H9 (cell line): ENCODE results near the gene GARNL3. TPM values are rescaled to one million over a fixed set of nuclear protein-coding genes. Genes with fewer than 3 reads are reported as not detected.

Source experiments
- DNase-seq: peaks from one replicate; pipeline ENCODE4 v3.0.0-alpha.2; 2017
- H2AFZ ChIP-seq: one replicate; pipeline ENCODE4 v1.6.1; 2013; ENCODE audit warnings: mild to moderate bottlenecking, low read length, control low read depth, moderate library complexity
- H2AK5ac ChIP-seq: 2 replicates; pipeline ENCODE4 v1.6.1; 2013; ENCODE audit warnings: low read length, control low read depth, mixed read lengths; ENCODE audit not compliant: insufficient read length
- H2BK120ac ChIP-seq: one replicate; pipeline ENCODE4 v1.6.1; 2013; ENCODE audit warnings: low read depth, mild to moderate bottlenecking, low read length, control low read depth, inconsistent platforms; ENCODE audit not compliant: poor library complexity, severe bottlenecking
- H2BK12ac ChIP-seq: 2 replicates; pipeline ENCODE4 v1.6.1; 2013; ENCODE audit warnings: low read length, control low read depth, mixed read lengths, low read depth; ENCODE audit not compliant: insufficient read length
- H2BK15ac ChIP-seq: 2 replicates; pipeline ENCODE4 v1.6.1; 2013; ENCODE audit warnings: low read depth, low read length, control low read depth
- H2BK20ac ChIP-seq: one replicate; pipeline ENCODE4 v1.6.1; 2013; ENCODE audit warnings: low read depth, mild to moderate bottlenecking, low read length, control low read depth, inconsistent platforms; ENCODE audit not compliant: poor library complexity, severe bottlenecking
- H2BK5ac ChIP-seq: 2 replicates; pipeline ENCODE4 v1.6.1; 2013; ENCODE audit warnings: low read length, control low read depth, mixed read lengths; ENCODE audit not compliant: insufficient read length
- H3K14ac ChIP-seq: 2 replicates; pipeline ENCODE4 v1.6.1; 2013; ENCODE audit warnings: low read length, control low read depth; ENCODE audit not compliant: insufficient read depth
- H3K18ac ChIP-seq: 2 replicates; pipeline ENCODE4 v1.6.1; 2013; ENCODE audit warnings: low read depth, mild to moderate bottlenecking, mixed read lengths, low read length, control low read depth; ENCODE audit not compliant: insufficient read length
- H3K23ac ChIP-seq: 2 replicates; pipeline ENCODE4 v1.6.1; 2013; ENCODE audit warnings: low read length, control low read depth, mixed read lengths, low read depth; ENCODE audit not compliant: insufficient read length
- H3K23me2 ChIP-seq: 2 replicates; pipeline ENCODE4 v1.6.1; 2013; ENCODE audit warnings: low read depth, mild to moderate bottlenecking, mixed read lengths, low read length, control low read depth; ENCODE audit not compliant: insufficient read length, poor library complexity, severe bottlenecking
- H3K27ac ChIP-seq: 2 replicates; pipeline ENCODE4 v1.5.1; 2013; ENCODE audit warnings: low read length, control low read depth, mixed read lengths, low read depth; ENCODE audit not compliant: insufficient read length
- H3K27me3 ChIP-seq: 2 replicates; pipeline ENCODE4 v1.6.1; 2013; ENCODE audit warnings: low read length, control low read depth, inconsistent platforms; ENCODE audit not compliant: insufficient read depth
- H3K4ac ChIP-seq: 2 replicates; pipeline ENCODE4 v1.6.1; 2013; ENCODE audit warnings: low read depth, mild to moderate bottlenecking, control low read depth, inconsistent platforms, low read length, moderate library complexity
- H3K4me1 ChIP-seq: 2 replicates; pipeline ENCODE4 v1.6.1; 2013; ENCODE audit warnings: low read length, control low read depth, inconsistent platforms; ENCODE audit not compliant: insufficient read depth
- H3K4me2 ChIP-seq: 2 replicates; pipeline ENCODE4 v1.6.1; 2013; ENCODE audit warnings: low read length, control low read depth, mixed read lengths; ENCODE audit not compliant: insufficient read length, insufficient read depth
- H3K56ac ChIP-seq: 2 replicates; pipeline ENCODE4 v1.6.1; 2013; ENCODE audit warnings: low read depth, mild to moderate bottlenecking, mixed read lengths, low read length, control low read depth; ENCODE audit not compliant: insufficient read length
- H3K79me1 ChIP-seq: 2 replicates; pipeline ENCODE4 v1.6.1; 2013; ENCODE audit warnings: low read depth, mild to moderate bottlenecking, moderate library complexity, low read length, control low read depth, inconsistent platforms; ENCODE audit not compliant: insufficient read depth, poor library complexity, severe bottlenecking
- H3K79me2 ChIP-seq: 2 replicates; pipeline ENCODE4 v1.6.1; 2013; ENCODE audit warnings: low read length, control low read depth, inconsistent platforms; ENCODE audit not compliant: insufficient read depth
- H3K9ac ChIP-seq: 2 replicates; pipeline ENCODE4 v1.6.1; 2013; ENCODE audit warnings: low read length, control low read depth, mixed read lengths; ENCODE audit not compliant: insufficient read length; ENCODE audit errors: extremely low read depth
- H3K9me3 ChIP-seq: one replicate; pipeline ENCODE4 v1.6.1; 2013; ENCODE audit warnings: low read depth, low read length, inconsistent platforms; ENCODE audit not compliant: control insufficient read depth
- H3T11ph ChIP-seq: one replicate; pipeline ENCODE4 v1.6.1; 2013; ENCODE audit warnings: mild to moderate bottlenecking, low read length, control low read depth, inconsistent platforms
- H4K20me1 ChIP-seq: one replicate; pipeline ENCODE4 v1.6.1; 2013; ENCODE audit not compliant: control insufficient read depth, insufficient read length, insufficient read depth
- H4K5ac ChIP-seq: 2 replicates; pipeline ENCODE4 v1.6.1; 2013; ENCODE audit warnings: low read depth, mild to moderate bottlenecking, mixed read lengths, low read length, control low read depth; ENCODE audit not compliant: insufficient read length
- H4K8ac ChIP-seq: replicated peaks from 2 replicates; pipeline ENCODE4 v1.6.1; 2013; ENCODE audit warnings: low read length, control low read depth, mixed read lengths, low read depth; ENCODE audit not compliant: insufficient read length
- H4K91ac ChIP-seq: 2 replicates; pipeline ENCODE4 v1.6.1; 2013; ENCODE audit warnings: low read depth, mild to moderate bottlenecking, moderate library complexity, mixed read lengths, low read length, control low read depth; ENCODE audit not compliant: insufficient read length
- H3K27ac Mint-ChIP-seq, 3 experiments: 2 replicates in 2 of 3; 3 replicates in 1 of 3; pipeline ENCODE4 v1.8.0; 2020 to 2021; ENCODE audit warnings: mixed read lengths in 3 of 3, mild to moderate bottlenecking in 1 of 3, moderate library complexity in 1 of 3
- H3K27me3 Mint-ChIP-seq: 2 replicates; pipeline ENCODE4 v1.8.0; 2021; ENCODE audit warnings: low read depth, mild to moderate bottlenecking, moderate library complexity, mixed read lengths
- H3K36me3 Mint-ChIP-seq, 3 experiments: 2 replicates in 2 of 3; 3 replicates in 1 of 3; pipeline ENCODE4 v1.8.0; 2020 to 2021; ENCODE audit warnings: low read depth in 3 of 3, mixed read lengths in 3 of 3; ENCODE audit not compliant: insufficient read depth in 1 of 3
- H3K4me1 Mint-ChIP-seq, 2 experiments: 2 replicates each; pipeline ENCODE4 v1.8.0; 2020; ENCODE audit warnings: mixed read lengths in 2 of 2
- H3K4me3 Mint-ChIP-seq, 2 experiments: 2 replicates in 1 of 2; 3 replicates in 1 of 2; pipeline ENCODE4 v1.8.0; 2020 to 2021; ENCODE audit warnings: mild to moderate bottlenecking in 2 of 2, mixed read lengths in 2 of 2, moderate library complexity in 1 of 2
- H3K9me3 Mint-ChIP-seq, 2 experiments: 2 replicates in 1 of 2; 3 replicates in 1 of 2; pipeline ENCODE4 v1.8.0; 2020; ENCODE audit warnings: mild to moderate bottlenecking in 2 of 2, mixed read lengths in 2 of 2, moderate library complexity in 1 of 2
- total RNA-seq: library from RNA; stranded (reverse); gene quantifications from 2 replicates; pipeline ENCODE4 v1.2.1, GENCODE V29; 2021
- TF ChIP-seq, protein P1 (sequence below): fragments of 200-600 bp; sonication (generic); conservative IDR thresholded peaks from 3 replicates; pipeline ENCODE4 v1.8.0; 2021; ENCODE audit warnings: antibody characterized with exemption, mild to moderate bottlenecking

The GARNL3 gene
- total RNA-seq, 1 experiment from 2014 or later, result 8.7 TPM

DNA sequence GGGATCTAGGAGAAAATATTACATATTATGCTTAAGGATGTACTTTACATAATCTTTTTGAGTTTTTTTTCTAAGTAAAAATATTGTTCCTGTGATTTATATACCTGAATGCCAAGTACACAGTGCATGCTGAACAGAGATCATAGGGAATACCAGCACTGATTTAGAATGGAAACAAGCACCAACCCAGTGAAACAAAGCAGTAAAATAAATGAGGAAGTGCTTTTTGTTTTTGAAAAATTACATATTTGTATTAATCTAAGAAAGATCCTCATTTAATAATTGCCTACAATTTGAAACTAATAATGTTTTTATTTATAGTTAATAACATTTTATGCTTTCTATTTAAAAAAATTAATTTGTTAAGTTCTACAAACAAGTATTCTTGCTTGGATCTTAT lies 18.0 kb downstream of the GARNL3 start:
- TF ChIP-seq, protein P1, sequence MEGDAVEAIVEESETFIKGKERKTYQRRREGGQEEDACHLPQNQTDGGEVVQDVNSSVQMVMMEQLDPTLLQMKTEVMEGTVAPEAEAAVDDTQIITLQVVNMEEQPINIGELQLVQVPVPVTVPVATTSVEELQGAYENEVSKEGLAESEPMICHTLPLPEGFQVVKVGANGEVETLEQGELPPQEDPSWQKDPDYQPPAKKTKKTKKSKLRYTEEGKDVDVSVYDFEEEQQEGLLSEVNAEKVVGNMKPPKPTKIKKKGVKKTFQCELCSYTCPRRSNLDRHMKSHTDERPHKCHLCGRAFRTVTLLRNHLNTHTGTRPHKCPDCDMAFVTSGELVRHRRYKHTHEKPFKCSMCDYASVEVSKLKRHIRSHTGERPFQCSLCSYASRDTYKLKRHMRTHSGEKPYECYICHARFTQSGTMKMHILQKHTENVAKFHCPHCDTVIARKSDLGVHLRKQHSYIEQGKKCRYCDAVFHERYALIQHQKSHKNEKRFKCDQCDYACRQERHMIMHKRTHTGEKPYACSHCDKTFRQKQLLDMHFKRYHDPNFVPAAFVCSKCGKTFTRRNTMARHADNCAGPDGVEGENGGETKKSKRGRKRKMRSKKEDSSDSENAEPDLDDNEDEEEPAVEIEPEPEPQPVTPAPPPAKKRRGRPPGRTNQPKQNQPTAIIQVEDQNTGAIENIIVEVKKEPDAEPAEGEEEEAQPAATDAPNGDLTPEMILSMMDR, result no peak
- Histone ChIP-seq H2BK12ac (no peak overlapping the region), H2AK5ac (no peak overlapping the region), H3K23me2 (no peaks in the 10 kb centered on the region), H3K9me3 (no peaks in the 10 kb centered on the region), H3K79me2 (no peaks in the 10 kb centered on the region), H3K27ac (no peak overlapping the region), H2BK120ac (no peak overlapping the region), H2BK15ac (no peak overlapping the region), H3K27me3 (no peaks in the 10 kb centered on the region), H3K18ac (no peak overlapping the region), H3T11ph (no peak overlapping the region), H4K20me1 (no peaks in the 10 kb centered on the region), H2BK5ac (no peak overlapping the region), H3K14ac (no peak overlapping the region), H2AFZ (no peak overlapping the region), H3K56ac (no peak overlapping the region), H4K5ac (no peak overlapping the region), H2BK20ac (no peak overlapping the region), H4K8ac (no peak overlapping the region), H3K79me1 (no peaks in the 10 kb centered on the region), H3K4me1 (no peaks in the 10 kb centered on the region), H3K9ac (no peak overlapping the region), H3K4me2 (no peak overlapping the region), H4K91ac (no peak overlapping the region), H3K4ac (no peak overlapping the region), H3K23ac (no peak overlapping the region)
- H3K4me3 Mint-ChIP-seq, result no peak overlapping the region
- no peak for DNase-seq
- H3K27ac Mint-ChIP-seq, result no peak overlapping the region
- peaks cover 2% of the 10 kb centered on the region in 2 experiments; a peak in 2 of 5 replicates for H3K9me3 Mint-ChIP-seq
- no peaks in the 10 kb centered on the region for H3K27me3 Mint-ChIP-seq
- H3K4me1 Mint-ChIP-seq, result peaks cover 7 to 11% of the 10 kb centered on the region in 2 experiments; a peak in 3 of 4 replicates
- peaks cover 0 to 4% (median 2%) of the 10 kb centered on the region in 3 experiments; a peak in 2 of 7 replicates for H3K36me3 Mint-ChIP-seq
